HL-60 (cell line): Measurements from ENCODE around the gene LTB4R.

Source experiments
- DNase-seq, 2 experiments: peaks; one replicate each; pipeline ENCODE4 v3.0.0-alpha.2; 2010 to 2020; ENCODE audit warnings: low read depth in 1 of 2, low spot score in 1 of 2
- H3K27ac ChIP-seq: fragments of 250-450 bp; sonication (Bioruptor Pico); replicated peaks from 2 replicates; pipeline ENCODE4 v1.5.1; 2020; ENCODE audit warnings: mild to moderate bottlenecking, moderate library complexity
- H3K27me3 ChIP-seq: fragments of 250-450 bp; sonication (Bioruptor Pico); 2 replicates; pipeline ENCODE4 v1.5.1; 2021; ENCODE audit warnings: mild to moderate bottlenecking, moderate library complexity; ENCODE audit not compliant: insufficient read depth, poor library complexity, severe bottlenecking
- H3K4me3 ChIP-seq: replicated peaks from 2 replicates; pipeline ENCODE4 v1.5.1; 2011; ENCODE audit warnings: mild to moderate bottlenecking, control low read depth, low read length; ENCODE audit not compliant: insufficient read depth
- GABPA ChIP-seq: IDR thresholded peaks from 2 replicates; pipeline ENCODE4 v1.6.1; 2012; ENCODE audit warnings: low read depth
- POLR2AphosphoS5 ChIP-seq: IDR thresholded peaks from 2 replicates; pipeline ENCODE4 v1.6.1; 2012; ENCODE audit warnings: low read depth
- SPI1 ChIP-seq: IDR thresholded peaks from 2 replicates; pipeline ENCODE4 v1.6.1; 2012; ENCODE audit warnings: low read depth, mild to moderate bottlenecking, borderline replicate concordance
- TF ChIP-seq, protein P1 (sequence below): IDR thresholded peaks from one replicate; pipeline ENCODE4 v1.5.1; 2011; ENCODE audit warnings: low read length, control low read depth, inconsistent platforms; ENCODE audit not compliant: insufficient read depth
- TF ChIP-seq, protein P2 (sequence below): IDR thresholded peaks from 2 replicates; pipeline ENCODE4 v1.6.1; 2012; ENCODE audit warnings: low read depth; ENCODE audit not compliant: insufficient replicate concordance

The LTB4R gene

DNA sequence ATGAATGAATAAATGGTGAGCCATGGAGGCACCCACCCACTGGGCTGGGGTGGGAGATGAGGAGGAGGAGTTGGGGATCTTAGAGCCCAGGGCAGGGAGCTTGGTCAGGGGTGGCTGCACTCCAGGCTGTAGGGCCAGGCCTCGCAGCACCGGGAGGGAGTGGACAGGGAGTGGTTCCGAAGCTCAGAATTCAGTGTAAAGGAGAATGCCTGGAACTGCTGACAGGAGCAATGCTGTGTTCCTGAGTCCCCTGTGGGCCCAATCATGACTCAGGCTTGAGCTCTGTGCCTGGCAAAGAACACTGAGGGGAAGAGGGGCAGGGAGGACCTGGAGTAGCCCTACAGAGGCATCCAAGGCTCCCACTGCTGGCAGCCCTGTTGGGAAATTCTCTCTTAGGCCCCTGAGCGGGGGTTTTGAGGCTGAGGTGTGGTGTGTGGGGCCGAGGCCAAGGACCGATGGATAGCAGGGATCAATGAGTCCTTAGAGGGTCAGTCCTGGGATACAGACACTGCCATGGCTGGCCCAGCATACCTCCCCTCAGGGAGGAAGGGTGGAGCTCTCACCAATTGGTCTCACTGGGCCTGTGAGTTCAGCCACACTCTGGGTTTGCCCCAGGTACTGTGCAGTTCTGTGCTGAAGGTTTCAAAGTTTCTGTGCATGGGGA is 30.4 kb upstream of the LTB4R start:
- Histone ChIP-seq H3K27ac (peak overlapping the region; percentile 9; the same call in 1 of the 2 replicates), H3K27me3 (no peaks in the 10 kb centered on the region), H3K4me3 (no peak overlapping the region)
- TF ChIP-seq, protein P1, sequence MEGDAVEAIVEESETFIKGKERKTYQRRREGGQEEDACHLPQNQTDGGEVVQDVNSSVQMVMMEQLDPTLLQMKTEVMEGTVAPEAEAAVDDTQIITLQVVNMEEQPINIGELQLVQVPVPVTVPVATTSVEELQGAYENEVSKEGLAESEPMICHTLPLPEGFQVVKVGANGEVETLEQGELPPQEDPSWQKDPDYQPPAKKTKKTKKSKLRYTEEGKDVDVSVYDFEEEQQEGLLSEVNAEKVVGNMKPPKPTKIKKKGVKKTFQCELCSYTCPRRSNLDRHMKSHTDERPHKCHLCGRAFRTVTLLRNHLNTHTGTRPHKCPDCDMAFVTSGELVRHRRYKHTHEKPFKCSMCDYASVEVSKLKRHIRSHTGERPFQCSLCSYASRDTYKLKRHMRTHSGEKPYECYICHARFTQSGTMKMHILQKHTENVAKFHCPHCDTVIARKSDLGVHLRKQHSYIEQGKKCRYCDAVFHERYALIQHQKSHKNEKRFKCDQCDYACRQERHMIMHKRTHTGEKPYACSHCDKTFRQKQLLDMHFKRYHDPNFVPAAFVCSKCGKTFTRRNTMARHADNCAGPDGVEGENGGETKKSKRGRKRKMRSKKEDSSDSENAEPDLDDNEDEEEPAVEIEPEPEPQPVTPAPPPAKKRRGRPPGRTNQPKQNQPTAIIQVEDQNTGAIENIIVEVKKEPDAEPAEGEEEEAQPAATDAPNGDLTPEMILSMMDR = no peak
- no peak for TF ChIP-seq GABPA
- TF ChIP-seq, protein P2, sequence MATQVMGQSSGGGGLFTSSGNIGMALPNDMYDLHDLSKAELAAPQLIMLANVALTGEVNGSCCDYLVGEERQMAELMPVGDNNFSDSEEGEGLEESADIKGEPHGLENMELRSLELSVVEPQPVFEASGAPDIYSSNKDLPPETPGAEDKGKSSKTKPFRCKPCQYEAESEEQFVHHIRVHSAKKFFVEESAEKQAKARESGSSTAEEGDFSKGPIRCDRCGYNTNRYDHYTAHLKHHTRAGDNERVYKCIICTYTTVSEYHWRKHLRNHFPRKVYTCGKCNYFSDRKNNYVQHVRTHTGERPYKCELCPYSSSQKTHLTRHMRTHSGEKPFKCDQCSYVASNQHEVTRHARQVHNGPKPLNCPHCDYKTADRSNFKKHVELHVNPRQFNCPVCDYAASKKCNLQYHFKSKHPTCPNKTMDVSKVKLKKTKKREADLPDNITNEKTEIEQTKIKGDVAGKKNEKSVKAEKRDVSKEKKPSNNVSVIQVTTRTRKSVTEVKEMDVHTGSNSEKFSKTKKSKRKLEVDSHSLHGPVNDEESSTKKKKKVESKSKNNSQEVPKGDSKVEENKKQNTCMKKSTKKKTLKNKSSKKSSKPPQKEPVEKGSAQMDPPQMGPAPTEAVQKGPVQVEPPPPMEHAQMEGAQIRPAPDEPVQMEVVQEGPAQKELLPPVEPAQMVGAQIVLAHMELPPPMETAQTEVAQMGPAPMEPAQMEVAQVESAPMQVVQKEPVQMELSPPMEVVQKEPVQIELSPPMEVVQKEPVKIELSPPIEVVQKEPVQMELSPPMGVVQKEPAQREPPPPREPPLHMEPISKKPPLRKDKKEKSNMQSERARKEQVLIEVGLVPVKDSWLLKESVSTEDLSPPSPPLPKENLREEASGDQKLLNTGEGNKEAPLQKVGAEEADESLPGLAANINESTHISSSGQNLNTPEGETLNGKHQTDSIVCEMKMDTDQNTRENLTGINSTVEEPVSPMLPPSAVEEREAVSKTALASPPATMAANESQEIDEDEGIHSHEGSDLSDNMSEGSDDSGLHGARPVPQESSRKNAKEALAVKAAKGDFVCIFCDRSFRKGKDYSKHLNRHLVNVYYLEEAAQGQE = no peak
- DNase-seq = no peak

DNA sequence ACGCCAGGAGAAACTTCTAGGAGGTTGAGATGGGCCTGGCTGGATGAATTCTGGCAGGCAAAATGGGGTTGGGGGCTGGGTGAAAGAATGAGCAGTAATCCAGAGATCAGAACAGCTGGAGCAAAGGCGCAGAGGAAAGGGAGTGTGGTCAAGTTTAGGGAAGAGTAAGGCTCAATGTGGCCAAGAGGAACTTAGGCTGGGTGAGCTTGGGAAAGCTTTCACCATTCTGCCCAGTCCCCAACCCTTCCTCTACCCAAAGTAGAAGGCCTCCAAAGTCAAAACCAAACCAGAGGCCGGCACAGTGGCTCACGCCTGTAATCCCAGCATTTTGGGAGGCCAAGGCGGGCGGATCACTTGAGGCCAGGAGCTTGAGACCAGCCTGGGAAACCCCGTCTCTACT is 29.7 kb upstream of the LTB4R start:
- TF ChIP-seq GABPA (no peak), POLR2AphosphoS5 (no peak), SPI1 (no peak; the same call in 1 of the 2 replicates)
- TF ChIP-seq, protein P2 = no peak
- TF ChIP-seq, protein P1 = no peak
- DNase-seq = peak in 1 of 2 experiments; percentile 48
- H3K27ac ChIP-seq = peak overlapping the region; percentile 36

DNA sequence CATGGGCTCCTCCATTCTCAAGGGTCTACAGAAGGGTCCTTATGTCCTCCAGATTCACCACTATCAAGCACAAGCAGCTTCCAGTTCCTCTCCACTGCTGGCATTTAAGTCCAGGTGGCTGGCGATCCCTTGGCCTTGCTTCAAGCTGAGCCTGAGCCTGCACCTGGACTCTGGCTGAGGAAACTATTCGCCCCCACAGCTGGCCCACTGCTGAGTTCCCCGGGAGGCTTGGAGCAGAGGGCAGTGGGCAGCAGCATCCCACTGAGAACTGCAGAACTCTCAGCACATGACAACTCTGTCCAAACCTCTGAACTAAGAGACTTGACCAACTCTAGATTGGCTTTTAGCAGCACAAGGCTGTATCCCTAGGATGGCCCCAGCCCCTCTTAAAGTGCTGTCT is 28.6 kb upstream of the LTB4R start:
- Histone ChIP-seq H3K4me3 (no peak overlapping the region), H3K27me3 (no peaks in the 10 kb centered on the region), H3K27ac (no peak overlapping the region)
- TF ChIP-seq GABPA (no peak), SPI1 (no peak), POLR2AphosphoS5 (no peak)
- TF ChIP-seq, protein P1 = no peak
- TF ChIP-seq, protein P2 = no peak
- no peak for DNase-seq

More for the DNA sequence above, 29.7 kb upstream of the LTB4R start:
- H3K4me3 ChIP-seq = no peak overlapping the region
- H3K27me3 ChIP-seq = no peaks in the 10 kb centered on the region
